ENCODE data around the gene NXT1.

NXT1 gene

GRCh38 chr20:23404196-23404595 is 53.6 kb downstream of the NXT1 start:
- H3K36me3 ChIP-seq (ENCODE audit: insufficient read depth, low read length) = peaks cover 4% of the 10 kb centered on the region; the same call in 1 of the 2 replicates
- H3K4me1 ChIP-seq (ENCODE audit: insufficient read depth, low read length) = no peaks in the 10 kb centered on the region
- no peaks in the 10 kb centered on the region for H3K9me3 ChIP-seq (ENCODE audit: control insufficient read depth, insufficient read depth, low read length)
- H3K9ac ChIP-seq (ENCODE audit: low read depth, low read length) = no peak overlapping the region
